ENCODE measurements around the gene DOHH.

The DOHH gene

DNA sequence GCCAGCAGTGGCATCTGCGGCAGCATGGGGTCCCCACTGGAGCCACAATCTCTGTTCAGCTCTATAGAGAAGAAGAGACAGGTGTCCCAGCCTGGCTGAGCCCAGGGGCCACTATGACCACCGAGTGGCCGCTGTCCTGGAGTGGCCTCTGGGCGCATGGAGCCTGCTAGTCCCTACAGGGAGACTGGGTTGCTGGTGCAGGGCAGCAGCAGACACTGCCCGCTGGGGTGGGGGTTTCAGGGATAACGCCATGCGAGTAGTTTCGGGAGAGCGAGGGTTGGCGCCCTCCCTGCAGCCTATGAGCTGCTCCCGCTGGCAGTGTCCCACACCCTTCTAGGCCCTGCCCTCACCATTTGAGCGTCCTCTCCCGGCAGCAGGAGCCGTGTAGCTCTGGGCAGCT, 27.6 kb upstream of the DOHH start:
- ATAC-seq (no peak), DNase-seq (no peak)
- Mint-ChIP-seq H3K4me3 (no peak overlapping the region), H3K27me3 (no peaks in the 10 kb centered on the region), H3K36me3 (ENCODE audit: low read depth) (peaks cover 8% of the 10 kb centered on the region), H3K4me1 (no peaks in the 10 kb centered on the region), H3K9me3 (no peaks in the 10 kb centered on the region), H3K27ac (no peak overlapping the region)

DNA sequence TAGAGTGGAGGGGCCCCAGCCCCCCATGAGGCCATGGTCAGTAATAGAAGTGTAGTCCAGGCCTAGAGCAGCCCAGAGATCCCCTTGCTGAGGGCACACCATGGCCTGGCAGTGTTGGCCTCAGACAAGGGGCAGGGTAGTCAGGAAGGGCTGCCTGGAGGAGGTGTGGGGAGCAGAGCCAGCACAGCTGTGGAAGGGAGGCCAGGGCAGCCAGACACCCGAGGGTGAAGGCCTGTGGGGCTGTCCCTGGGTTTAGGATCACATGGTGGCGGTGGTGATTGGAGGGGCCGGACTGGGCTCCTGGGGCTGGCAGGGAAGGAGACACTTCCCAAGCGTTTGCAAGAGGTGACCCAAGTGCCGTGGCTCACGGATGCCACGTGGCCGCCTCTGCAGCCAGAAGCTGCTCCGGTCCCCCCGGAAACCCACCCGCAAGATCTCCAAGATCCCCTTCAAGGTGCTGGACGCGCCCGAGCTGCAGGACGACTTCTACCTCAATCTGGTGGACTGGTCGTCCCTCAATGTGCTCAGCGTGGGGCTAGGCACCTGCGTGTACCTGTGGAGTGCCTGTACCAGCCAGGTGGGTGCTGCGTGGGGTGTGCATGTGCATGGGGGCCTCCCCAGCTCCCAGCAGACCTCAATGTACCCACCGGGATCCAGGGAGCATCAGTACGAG, 26.9 kb upstream of the DOHH start:
- Mint-ChIP-seq H3K4me1 (no peaks in the 10 kb centered on the region), H3K27me3 (no peaks in the 10 kb centered on the region), H3K4me3 (no peak overlapping the region), H3K27ac (no peak overlapping the region), H3K9me3 (no peaks in the 10 kb centered on the region), H3K36me3 (ENCODE audit: low read depth) (peaks cover 8% of the 10 kb centered on the region)
- DNase-seq (no peak), ATAC-seq (no peak)

DNA sequence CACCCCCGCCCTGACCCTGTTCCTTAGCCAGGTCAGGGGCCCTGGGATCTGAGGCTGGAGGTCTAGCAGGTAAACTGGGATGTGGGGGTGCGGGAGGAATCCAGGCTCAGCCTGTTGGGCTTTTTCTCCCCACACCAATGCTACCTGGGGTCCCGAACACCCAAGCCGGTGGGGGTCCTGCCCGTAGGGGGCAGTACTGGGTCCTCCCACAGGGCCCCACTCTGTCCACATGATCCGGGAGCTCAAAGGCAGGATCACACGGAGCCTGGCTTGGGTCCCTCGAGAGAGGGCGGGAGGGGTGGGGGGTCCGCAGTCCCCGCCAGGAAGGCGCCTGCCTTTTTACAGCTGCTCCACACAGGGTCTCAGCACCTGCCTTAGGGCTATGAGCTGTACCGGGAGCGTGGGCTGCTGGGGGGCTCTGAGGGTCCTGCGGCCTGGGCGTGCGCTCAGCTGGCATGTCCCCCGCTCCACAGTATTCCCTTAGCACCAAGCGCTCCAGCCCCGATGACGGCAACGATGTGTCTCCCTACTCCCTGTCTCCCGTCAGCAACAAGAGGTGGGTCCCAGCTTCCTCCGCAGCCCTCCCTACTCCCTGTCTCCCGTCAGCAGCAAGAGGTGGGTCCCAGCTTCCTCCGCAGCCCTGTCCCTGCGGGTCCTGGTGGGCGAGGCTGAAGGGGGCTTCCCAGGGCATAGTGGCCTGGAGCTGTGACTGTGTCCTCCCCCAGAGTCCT, 26.2 kb upstream of the DOHH start:
- Mint-ChIP-seq H3K27ac (no peak overlapping the region), H3K27me3 (no peaks in the 10 kb centered on the region)
- no peak for DNase-seq

DNA sequence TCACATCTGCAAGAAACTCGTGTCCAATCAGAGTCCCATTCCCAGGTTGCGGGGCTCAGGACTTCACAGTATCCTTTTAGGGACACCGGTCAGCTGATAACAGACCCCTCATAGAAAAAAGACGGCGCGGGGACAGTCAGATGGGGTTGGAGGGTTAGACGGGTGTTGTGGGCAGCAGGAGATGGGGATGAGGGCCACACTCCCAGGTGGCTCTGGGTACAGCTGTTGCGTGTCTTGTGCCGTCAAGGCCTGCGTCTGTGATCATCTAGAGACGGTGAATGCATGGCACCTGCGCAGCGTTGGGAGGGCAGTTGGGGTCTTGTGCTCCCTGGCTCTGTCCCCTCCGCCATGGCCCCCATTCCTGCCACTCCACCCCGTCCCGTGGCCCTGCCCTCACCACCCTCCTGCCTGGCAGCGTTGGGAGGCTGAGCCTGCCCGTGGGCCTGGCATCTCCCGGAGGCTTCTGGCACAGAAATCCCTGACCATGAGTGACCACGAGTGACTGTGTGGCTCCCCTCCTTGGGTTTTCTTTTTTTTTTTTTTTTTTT, 24.5 kb upstream of the DOHH start:
- Mint-ChIP-seq H3K9me3 (no peaks in the 10 kb centered on the region), H3K27ac (no peak overlapping the region), H3K27me3 (no peaks in the 10 kb centered on the region), H3K36me3 (ENCODE audit: low read depth) (peaks cover 6% of the 10 kb centered on the region), H3K4me3 (no peak overlapping the region), H3K4me1 (peaks cover 2% of the 10 kb centered on the region)
- ATAC-seq (no peak), DNase-seq (no peak)

More for the DNA sequence above, 26.2 kb upstream of the DOHH start:
- no peak overlapping the region for H3K4me3 Mint-ChIP-seq
- no peaks in the 10 kb centered on the region for H3K4me1 Mint-ChIP-seq
- peaks cover 8% of the 10 kb centered on the region for H3K36me3 Mint-ChIP-seq (ENCODE audit: low read depth)
- ATAC-seq: no peak
- no peaks in the 10 kb centered on the region for H3K9me3 Mint-ChIP-seq

DNA sequence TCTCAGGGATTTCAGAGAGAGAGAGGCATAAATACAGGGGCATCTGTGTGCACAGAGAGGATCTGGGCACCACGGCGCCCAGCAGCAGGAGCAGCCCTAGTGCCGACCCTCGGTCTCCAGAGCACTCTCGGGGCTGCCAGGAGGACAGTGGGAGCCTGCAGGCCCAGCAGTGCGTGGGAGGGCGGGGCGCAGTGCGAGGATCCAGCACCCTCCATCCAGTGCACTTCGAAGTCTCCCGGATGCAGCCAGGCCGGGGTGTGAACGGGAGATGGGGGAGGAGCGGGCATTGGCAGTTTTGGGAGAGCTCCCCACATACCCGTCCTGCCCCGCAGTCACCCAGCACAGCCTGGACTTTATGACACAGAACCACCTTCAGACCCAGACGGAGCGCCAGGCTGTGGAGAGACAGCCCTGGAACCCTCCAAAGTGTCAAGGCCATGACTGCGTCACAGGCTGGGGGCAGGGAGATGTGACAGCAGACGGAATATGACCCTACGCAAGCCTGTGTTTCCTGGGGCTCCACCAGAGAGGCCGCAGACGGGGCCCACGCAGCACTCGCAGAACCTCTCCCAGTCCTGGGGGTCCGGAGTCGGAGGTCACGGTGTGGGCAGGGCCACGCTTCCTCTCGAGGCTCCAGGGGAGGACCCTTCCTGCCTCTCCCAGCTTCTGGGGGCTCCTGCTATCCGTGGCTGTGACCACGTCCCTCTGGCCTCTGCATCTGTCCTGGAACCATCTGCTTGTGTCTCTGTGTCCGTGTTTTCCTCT, 23.8 kb upstream of the DOHH start:
- Mint-ChIP-seq H3K27ac (no peak overlapping the region), H3K27me3 (no peaks in the 10 kb centered on the region), H3K4me1 (peaks cover 2% of the 10 kb centered on the region), H3K9me3 (no peaks in the 10 kb centered on the region), H3K36me3 (ENCODE audit: low read depth) (peaks cover 6% of the 10 kb centered on the region), H3K4me3 (no peak overlapping the region)
- DNase-seq (no peak), ATAC-seq (no peak)

DNA sequence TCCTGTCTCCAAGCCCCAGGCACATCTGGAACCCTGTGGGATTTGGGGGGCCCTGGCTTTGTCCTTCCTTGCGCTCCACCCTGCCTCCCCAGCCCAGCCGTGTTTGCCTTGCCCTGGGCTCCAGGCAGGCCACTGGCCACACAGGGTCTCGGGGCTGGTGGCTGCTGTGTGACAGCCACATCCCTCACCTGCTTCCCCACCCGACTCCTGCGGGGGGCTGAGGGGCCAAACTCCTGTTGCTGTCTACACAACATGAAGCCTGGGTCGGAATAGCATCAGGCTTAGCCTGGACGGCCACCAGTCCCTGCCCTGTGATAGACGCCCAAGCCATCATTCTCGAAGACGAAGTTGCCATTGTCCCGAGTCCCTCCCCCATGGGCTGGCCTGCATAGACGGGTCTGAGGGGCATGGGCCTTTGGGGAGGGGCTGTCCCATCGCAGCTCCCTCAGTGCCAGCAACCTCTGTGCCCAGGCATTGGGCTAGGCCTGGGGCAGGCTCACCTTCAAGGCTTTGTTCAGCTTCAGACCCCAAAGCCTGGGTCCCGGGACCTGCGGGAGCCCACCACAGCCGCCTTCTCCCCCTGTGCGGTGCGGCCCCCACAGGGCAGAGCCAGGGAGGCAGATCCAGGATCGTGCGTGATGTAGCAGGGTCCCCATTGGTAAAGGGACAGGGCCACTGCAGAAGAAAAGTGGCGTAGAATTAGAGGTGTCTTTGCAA, 23.0 kb upstream of the DOHH start:
- Mint-ChIP-seq H3K27ac (no peak overlapping the region), H3K9me3 (no peaks in the 10 kb centered on the region), H3K36me3 (ENCODE audit: low read depth) (peaks cover 6% of the 10 kb centered on the region), H3K4me1 (peaks cover 5% of the 10 kb centered on the region), H3K4me3 (no peak overlapping the region), H3K27me3 (no peaks in the 10 kb centered on the region)
- ATAC-seq (no peak), DNase-seq (no peak)

DNA sequence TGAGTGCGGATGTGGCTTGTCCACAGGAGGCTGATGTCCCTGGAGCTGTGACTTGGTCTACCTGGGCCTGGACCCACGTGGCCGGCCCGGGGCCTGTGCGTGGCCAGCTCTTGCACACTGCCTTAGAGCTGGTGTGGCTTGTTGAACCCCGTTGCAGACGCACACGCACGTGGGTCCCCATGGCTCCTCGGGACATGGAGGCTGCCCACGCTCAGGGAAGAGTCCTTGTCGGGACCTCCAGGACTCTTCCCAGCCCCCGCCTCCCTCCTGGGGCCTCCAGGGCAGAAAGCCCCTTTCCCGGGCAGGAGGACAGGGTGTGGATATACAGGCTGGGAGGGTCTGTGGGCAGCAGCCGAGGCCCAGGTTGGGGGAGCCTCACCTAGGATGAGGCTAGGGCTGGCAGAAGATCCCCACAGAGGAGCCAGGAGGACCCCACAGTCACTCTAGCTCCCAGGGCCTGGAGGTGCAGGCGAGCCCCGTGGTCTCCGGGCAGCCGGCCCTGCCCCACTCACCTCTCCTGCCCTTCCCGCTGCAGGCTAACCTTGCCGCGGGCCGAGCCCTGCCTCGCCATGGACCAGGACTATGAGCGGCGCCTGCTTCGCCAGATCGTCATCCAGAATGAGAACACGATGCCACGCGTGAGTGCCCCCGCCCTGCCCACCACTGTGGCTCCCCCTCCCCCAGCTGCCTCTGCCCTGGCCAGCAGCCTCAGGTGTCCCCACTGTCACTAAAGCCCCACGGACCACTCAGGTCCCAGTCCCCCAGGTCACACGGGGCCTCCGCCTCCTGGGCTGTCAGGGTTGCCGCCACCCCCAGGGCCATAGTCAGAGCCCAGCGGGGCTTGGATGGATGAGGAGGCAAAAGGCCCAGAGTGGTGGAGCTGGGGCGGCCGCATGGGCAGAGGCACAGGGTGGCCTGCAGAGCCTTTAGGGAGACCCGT, 22.2 kb upstream of the DOHH start:
- H3K27ac Mint-ChIP-seq: no peak overlapping the region
- peaks cover 6% of the 10 kb centered on the region for H3K36me3 Mint-ChIP-seq (ENCODE audit: low read depth)

DNA sequence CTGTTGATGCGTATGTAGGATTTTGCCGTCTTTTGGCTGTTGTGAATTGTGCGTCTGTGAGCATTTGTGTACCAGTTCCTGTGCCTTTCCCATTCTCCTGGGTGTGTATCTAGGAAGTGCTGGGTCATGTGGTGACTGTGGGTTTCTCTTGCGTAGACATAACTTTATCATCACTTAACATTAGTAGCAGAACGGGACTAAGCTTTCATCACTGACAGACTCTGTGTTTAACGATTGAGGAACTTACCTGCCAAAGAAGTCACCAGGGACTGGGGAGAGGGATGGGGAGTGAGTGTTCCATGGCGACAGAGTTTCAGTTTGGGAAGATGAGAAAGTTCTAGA, 20.6 kb upstream of the DOHH start:
- H3K27ac Mint-ChIP-seq: no peak overlapping the region
- DNase-seq (no peak), ATAC-seq (no peak)
- no peak overlapping the region for H3K4me3 Mint-ChIP-seq
- H3K4me1 Mint-ChIP-seq: peaks cover 23% of the 10 kb centered on the region
- no peaks in the 10 kb centered on the region for H3K9me3 Mint-ChIP-seq
- H3K36me3 Mint-ChIP-seq (ENCODE audit: low read depth): peaks cover 3% of the 10 kb centered on the region
- H3K27me3 Mint-ChIP-seq: no peaks in the 10 kb centered on the region

More for the DNA sequence above, 22.2 kb upstream of the DOHH start:
- Mint-ChIP-seq H3K4me1 (peaks cover 12% of the 10 kb centered on the region), H3K27me3 (no peaks in the 10 kb centered on the region), H3K9me3 (no peaks in the 10 kb centered on the region), H3K4me3 (no peak overlapping the region)
- ATAC-seq (no peak), DNase-seq (no peak)

DNA sequence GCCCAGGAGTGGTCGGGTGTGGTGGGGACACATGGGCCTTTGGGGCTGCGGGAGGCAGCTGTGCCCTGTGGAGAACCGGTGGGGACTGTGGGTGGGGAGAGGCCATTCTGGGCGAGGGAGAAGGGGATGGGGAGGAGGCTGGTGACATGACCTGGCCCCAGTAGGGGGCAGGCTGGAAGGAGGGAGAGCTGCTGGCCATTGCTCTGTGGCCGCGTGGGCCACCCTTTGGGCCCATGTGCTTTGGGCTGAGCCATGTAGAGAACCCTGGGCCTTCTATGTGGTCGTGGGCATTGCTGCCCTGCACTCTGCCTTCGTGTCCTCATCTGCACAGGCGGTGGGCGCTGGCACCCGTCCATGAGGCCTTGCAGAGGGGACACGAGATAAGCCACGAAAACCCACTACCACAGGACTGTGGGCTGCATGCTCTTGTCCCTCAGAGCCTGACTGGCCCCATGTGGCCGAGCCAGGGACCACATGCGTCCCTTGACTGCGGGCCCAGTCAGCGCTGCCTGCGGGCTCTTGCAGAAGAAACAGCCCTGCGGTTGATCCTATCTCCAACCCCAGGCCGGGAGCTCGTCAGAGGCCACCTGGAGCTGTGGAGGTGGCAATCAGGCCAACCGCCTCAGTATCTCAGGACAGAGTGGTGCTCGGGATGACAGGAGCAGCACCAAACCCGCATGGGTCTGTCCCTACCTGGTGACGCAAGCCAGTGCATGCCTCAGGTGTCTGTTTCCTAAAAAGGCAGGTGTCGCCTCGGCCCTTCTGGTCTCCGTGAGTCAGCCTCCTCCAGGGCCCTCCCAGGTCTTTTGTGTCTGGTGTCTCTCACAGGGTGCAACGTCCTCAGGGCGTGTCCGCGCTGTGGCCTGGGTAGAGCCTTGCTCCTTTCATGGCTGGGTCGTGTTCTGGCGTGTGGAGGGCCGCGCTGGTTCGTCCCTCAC, 20.0 kb upstream of the DOHH start:
- H3K36me3 Mint-ChIP-seq (ENCODE audit: low read depth): peaks cover 3% of the 10 kb centered on the region
- no peaks in the 10 kb centered on the region for H3K9me3 Mint-ChIP-seq
- ATAC-seq: no peak
- no peak overlapping the region for H3K27ac Mint-ChIP-seq
- H3K4me1 Mint-ChIP-seq: peaks cover 28% of the 10 kb centered on the region
- H3K4me3 Mint-ChIP-seq: no peak overlapping the region
- H3K27me3 Mint-ChIP-seq: no peaks in the 10 kb centered on the region
- DNase-seq: no peak

DNA sequence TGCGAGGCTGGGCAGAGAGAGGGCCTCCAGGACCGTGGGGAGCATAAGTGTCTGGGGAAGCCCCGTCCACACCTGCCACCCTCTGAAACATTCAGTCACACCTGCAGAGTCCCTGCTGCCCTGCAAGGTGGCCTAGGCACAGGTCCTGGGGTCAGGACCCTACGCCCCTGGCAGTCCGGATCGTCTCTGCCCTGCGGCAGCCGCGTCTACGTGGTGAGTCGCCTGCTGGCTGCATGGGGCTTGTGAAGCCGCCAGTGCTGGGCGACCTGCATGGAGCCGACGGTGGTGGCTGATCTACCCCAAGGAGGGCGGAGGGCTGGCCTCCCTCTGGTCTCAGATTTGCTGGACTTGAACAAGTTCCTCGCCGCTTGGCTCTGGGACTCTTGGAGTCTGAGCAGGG, 18.7 kb upstream of the DOHH start:
- no peaks in the 10 kb centered on the region for H3K27me3 Mint-ChIP-seq
- no peaks in the 10 kb centered on the region for H3K9me3 Mint-ChIP-seq
- ATAC-seq (no peak), DNase-seq (no peak)
- H3K4me1 Mint-ChIP-seq: peaks cover 34% of the 10 kb centered on the region
- no peak overlapping the region for H3K27ac Mint-ChIP-seq
- no peak overlapping the region for H3K4me3 Mint-ChIP-seq
- peaks cover 3% of the 10 kb centered on the region for H3K36me3 Mint-ChIP-seq (ENCODE audit: low read depth)

DNA sequence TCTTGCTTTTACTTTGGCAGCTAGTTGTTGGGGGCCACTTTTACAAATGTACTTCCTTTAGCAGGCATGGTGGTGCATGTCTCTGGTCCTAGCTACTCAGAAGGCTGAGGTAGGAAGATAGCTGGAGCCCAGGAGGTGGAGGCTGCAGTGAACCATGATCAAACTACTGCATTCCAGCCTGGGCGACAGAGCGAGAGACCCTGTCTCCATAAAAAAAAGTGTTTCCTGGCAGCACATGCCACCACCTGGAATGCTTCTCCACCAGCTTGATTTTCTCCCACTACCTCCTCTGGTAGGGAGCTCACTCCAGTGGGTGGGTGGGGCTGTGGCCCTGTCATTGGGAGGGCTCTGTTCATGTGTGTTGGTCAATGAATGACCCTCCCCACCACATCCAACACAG, 18.2 kb upstream of the DOHH start:
- no peak overlapping the region for H3K27ac Mint-ChIP-seq
- ATAC-seq (no peak), DNase-seq (no peak)
- peaks cover 3% of the 10 kb centered on the region for H3K36me3 Mint-ChIP-seq (ENCODE audit: low read depth)
- H3K4me1 Mint-ChIP-seq: peaks cover 35% of the 10 kb centered on the region
- no peaks in the 10 kb centered on the region for H3K27me3 Mint-ChIP-seq
- no peak overlapping the region for H3K4me3 Mint-ChIP-seq
- H3K9me3 Mint-ChIP-seq: no peaks in the 10 kb centered on the region

DNA sequence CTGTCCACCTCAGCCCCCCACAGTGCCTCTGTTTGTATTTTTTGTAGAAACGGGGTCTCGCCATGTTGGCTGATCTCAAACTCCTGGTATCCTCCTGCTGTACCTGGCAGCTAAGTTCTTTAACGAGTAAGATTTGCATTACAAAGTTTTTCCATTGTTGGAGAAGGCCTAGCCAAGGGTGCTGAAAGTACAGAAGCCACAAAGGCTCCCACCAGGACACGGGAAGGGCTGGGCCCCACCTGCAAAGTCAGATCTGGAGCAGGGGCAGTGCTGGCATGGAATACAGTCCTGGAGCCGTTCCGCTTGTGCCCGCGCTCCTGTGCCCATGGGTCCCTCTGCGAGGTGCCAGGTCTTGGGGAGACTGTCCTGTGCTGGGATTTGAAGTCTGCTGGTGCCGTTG, 17.8 kb upstream of the DOHH start:
- H3K4me3 Mint-ChIP-seq: no peak overlapping the region
- no peak overlapping the region for H3K27ac Mint-ChIP-seq
- peaks cover 35% of the 10 kb centered on the region for H3K4me1 Mint-ChIP-seq
- ATAC-seq (no peak), DNase-seq (no peak)
- H3K9me3 Mint-ChIP-seq: no peaks in the 10 kb centered on the region
- peaks cover 3% of the 10 kb centered on the region for H3K36me3 Mint-ChIP-seq (ENCODE audit: low read depth)
- no peaks in the 10 kb centered on the region for H3K27me3 Mint-ChIP-seq

DNA sequence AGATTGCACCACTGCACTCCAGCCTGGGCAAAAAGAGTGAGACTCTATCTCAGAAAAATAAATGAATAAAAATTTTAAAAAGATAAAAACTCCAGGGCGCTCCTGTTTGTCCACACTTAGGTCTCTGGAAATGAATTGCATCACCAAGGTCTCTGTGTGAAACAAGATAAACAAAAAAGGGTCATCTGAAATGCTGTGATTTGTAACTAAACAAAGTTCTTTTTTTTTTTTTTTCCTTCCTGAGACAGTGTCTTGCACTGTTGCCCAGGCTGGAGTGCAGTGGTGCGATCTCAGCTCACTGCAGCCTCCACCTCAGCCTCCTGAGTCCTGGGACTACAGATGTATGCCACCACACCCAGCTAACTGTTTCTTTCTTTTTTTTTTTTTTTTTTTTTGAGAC, 17.2 kb upstream of the DOHH start:
- Mint-ChIP-seq H3K4me3 (no peak overlapping the region), H3K27me3 (no peaks in the 10 kb centered on the region), H3K4me1 (peaks cover 35% of the 10 kb centered on the region), H3K27ac (no peak overlapping the region), H3K9me3 (no peaks in the 10 kb centered on the region), H3K36me3 (ENCODE audit: low read depth) (peaks cover 3% of the 10 kb centered on the region)
- no peak for DNase-seq
- no peak for ATAC-seq
